ENCODE data around the gene C1R. TPM values are rescaled to one million over a fixed set of nuclear protein-coding genes. Genes with fewer than 3 reads are reported as not detected.

C1R gene
- total and polyA plus RNA-seq, 2 of the 8 experiments (the other 6 are each of a cell fraction or from before 2014, with no cell fraction given) = 6.9 to 16.3 TPM

DNA sequence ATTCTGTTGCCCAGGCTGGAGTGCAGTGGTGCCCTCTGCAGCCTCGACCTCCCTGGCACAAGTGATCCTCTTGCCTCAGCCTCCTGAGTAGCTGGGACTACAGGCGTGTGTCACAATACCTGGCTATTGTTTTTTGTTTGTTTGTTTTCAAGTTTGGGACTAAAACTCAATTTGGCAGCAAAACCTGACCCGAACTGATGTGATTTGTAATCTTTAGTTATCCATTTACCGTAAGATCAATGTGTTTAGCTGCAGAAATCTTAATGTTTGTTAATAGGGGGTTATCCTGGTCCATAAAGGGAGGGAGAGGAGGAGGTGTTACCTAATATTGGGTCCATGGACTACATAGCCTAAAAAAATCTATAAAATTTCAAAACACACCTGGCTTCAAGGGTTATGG lies 32.5 kb downstream of the C1R start (continued):
- TF ChIP-seq SAP30 (IDR thresholded peaks at IDR 0.05; ENCODE audit: insufficient read depth, insufficient replicate concordance, low read length) (no peak), ASH2L (IDR thresholded peaks at IDR 0.05; ENCODE audit: low read length) (no peak), SIX5 (IDR thresholded peaks at IDR 0.05; ENCODE audit: low read depth, low read length) (no peak), EZH2 (IDR thresholded peaks at IDR 0.05; ENCODE audit: low read depth, low read length, severe bottlenecking) (no peak), NRF1 (IDR thresholded peaks at IDR 0.05; ENCODE audit: low read depth, low read length) (no peak)
